Epidermal melanocyte (primary cell): Measurements from ENCODE around the gene TCF7L2.
A peak's percentile ranks its signal among the peaks of the same experiment; 100 is the strongest.

Experiments
- DNase-seq: peaks from one replicate; pipeline ENCODE4 v3.0.0; 2011; ENCODE audit warnings: low spot score; ENCODE audit not compliant: insufficient read length

The TCF7L2 gene

DNA sequence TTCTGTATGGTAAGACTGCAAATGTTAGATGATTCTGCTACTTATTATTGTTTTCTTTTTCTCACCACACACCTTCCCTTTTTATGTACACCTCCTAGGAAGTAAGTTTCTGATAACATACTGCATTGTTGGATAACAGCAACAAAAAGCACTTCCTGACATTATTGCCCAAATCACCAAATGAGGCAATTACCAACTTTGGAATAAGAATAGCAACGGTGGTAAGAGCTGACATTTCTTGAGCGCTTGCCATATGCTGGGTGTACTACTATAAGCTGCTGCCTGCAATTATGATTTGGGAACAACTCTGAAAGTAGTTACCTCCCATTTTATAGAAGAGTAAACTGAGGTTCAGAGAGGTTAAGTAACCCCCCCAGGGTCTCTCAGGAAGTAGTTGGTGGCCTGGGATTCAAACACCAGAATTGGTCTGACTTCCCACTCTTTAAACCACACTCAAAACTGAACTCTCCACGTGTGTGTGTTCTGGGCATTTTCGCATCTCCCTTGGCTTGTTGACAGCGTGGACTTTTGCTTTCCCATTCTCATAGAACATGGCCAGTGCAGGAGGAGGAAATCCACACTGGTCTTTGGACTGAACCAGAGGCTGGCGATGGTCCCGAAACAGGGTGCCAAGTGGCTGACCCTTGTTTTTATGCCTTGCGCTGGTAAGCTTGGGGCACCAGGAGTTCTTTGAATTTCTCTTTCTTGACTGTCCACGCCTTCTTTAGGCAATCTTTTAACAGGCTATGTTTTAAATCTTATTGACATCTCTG lies 71.4 kb downstream of the TCF7L2 start:
- DNase-seq, result no peak

DNA sequence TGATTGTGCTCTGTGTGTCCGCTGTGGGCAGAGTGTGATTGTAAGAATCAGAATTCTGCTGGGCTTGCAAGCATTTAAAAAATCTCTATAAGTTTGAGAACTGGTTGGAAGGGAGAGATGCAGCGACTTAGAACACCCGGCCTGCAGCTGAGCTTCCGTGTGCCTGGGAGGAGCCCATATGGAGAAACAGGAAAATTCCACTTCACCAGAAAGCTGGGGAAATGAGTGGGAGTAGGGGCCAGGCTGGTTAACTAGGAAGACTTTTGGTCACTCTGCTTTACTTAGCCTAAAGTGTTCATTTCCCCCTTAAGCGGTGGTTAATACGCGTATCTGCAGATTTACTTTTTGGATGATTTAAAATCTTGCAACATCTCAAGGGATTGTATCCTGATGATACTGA lies 72.2 kb downstream of the TCF7L2 start:
- no peak for DNase-seq

DNA sequence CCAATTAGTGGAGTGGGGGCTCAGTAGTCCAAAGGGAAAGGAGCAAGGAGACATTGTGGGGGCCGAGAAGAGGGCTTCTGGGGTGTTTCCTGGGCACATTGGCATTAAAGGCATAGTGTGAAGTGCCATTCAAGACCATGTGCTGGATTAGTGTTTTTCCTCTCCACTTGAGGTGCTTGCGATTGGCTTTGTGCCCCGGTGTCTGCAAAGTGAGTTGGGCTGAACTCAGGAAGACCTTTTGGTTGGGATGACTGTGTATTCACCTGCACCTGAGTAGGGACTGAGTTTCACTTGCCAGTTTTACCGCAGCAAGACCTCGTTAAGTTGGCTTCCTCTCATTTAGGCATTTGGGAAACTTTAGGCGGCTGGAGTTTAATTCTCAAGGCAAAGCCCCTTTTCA lies 73.0 kb downstream of the TCF7L2 start:
- DNase-seq, result no peak

DNA sequence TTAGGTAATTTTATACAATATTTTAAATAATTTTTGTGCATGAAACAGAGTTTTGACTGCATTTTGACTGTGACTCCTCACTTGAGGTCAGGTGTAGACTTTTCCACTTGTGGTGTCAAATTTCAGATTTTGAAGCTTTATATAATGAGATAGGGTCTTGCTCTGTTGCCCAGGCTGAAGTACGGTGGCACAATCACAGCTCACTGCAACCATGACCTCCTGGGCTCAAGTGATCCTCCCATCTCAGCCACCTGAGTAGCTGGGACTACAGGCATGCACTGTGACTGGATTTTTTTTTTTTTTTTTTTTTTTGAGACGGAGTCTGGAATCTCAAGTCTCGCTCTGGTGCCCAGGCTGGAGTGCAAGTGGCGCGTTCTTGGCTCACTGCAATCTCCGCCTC lies 74.9 kb downstream of the TCF7L2 start:
- no peak for DNase-seq

DNA sequence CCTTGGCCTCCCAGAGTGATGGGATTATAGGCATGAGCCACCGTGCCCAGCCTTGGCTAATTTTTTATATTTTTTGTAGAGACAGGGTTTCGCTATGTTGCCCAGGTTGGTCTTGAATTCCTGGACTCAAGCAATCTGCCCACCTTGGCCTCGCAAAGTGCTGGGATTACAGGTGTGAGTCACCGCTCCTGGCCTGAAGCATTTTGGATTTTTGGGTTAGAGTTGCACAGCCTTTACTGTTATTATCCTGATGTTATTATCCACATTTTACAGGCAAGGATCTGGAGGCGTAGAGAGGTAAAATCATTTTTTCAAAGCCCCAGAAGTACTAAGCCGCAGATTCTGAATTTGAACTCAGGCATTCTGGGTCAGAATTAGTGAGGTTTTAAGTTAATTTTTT lies 75.4 kb downstream of the TCF7L2 start:
- DNase-seq, result no peak

DNA sequence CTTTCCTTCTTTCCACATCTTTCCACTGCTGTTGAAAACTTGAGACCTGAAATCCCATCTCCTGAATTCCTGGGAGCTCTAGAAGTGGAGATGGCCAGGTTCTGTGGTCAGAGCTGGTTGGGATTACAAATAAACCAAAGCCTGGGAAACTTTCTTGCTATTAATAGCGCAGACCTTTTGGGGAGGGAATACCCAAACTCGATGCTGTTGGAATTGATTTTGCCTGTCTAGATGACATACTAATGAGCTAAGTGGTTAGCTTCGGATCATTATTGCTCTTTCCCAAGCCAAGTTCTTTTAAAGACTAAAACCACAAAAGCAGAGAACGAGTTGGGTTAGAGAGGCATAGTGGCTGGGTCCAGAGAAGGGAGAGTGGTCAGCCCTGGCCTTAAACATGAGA lies 76.6 kb downstream of the TCF7L2 start:
- no peak for DNase-seq

DNA sequence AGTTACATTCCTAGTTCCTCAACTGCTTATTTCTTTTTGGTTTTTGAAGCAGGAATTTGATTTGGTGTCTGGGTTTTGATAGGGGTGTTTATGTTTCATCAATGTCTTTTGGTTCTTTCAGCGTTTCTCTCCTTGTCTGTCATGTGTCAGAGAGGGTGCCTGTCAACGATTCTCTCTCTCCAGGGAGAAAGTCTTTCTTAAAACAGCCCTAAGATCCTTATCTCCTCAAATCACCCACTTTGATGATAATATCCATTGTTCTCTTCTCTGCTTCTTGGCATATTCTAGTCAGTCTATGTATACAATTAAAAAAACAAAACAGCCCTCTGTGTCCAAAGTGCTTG lies 77.2 kb downstream of the TCF7L2 start:
- DNase-seq, result no peak

DNA sequence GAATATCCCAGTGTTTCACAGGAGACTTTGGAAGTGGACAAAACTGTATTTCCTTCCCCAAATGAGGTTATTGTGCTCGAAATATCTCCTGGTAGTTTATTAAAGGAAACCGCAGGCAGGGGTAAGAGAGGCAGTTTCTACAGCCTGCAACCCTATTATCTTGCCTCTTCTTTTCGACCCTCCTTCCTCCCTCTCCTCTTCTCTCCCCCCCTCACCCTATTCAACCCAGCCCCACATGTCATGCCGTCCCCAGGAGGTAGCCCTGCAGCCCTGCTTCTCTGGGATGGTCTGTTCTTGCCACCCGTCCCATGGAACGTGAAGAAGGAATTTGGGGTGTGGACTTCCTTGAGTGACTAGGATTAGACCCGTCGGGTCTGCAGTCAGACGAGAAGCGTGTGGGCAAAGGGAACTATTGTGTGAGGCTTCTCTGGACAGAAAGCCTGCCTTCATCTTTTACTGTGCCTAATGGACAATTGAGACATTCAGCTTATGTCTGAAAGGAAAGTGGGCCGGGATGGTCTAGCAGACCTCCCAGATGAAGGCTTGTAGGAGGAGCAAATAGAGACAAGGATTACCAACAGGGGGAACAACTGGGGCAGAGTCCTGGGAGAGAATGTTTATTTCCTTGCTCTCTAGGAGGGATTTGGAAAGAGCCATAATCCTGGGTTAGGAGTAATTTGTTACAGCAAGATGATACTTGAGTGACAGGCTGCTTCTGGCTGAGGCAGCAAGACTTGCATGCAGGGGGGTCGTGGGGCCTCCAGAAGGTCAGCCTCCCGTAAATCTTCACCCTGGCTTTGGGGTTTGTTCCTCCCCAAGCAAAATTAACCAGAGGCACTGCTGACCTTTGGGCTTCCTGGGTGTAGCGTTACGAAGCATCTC lies 77.8 kb downstream of the TCF7L2 start:
- peak; percentile 90 for DNase-seq

DNA sequence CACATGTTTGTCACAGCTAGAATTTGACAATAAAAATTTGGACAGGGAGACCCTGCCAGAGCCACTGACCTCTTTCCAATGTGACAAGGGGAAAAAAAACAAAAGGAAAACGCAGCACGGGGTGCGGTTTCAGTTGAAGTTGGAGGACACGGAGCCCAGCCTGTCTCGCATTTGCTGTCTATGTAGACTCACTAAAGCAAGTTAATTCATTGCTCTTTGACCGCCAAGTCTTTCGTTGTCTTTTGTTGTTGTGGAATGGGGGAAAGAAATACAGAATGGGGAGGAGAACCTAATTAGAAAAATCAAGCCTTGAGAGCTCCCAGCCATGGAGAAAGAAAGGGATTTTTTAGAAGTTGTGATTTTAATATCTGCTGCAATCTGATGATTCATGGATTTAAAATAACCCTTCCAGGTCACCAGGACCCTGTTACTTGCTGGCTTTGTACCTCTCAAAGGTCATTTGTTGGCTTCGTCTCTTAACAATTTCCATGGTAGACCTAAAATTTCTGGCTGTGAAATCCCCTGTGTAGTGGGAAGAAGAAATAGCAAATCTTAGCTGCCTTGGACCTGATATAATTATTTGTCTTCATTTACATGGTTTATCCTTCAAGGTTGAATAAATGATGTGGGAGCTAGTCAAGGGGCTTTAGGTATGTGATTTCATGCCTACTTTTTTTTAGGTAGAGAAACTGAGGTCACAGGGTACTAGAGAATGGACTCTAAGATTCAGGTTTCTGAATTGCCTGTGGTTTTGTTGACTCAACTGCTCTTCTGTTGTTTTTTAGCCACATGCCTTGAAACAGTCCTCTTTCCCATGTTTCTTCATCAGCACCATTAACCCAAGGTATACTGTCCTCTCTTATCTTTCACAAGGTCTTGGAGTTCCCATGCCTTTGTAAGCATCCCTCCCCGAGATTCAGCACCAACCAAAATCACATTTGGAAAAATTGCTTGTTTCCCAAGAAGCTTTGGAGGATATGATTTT lies 78.7 kb downstream of the TCF7L2 start:
- DNase-seq, result no peak

DNA sequence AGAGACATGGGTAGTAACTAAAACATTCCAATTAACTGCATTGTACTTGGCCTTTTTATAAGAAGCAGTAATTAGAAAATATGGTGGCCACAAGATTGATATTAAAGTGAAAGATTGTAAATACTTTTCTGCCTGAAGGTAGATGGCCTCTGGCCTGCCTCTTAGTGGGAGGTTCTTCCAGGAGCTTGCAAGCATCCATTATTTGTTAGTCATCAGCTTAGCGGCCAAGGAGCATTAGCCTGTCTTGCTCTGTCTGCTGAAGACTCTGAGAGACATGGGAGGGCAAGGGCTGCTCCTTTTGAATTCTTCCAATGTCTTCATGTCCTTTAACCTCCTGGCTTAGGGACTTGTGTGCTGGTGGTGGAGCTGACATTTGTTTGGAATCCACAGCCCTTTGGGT lies 80.4 kb downstream of the TCF7L2 start:
- no peak for DNase-seq

DNA sequence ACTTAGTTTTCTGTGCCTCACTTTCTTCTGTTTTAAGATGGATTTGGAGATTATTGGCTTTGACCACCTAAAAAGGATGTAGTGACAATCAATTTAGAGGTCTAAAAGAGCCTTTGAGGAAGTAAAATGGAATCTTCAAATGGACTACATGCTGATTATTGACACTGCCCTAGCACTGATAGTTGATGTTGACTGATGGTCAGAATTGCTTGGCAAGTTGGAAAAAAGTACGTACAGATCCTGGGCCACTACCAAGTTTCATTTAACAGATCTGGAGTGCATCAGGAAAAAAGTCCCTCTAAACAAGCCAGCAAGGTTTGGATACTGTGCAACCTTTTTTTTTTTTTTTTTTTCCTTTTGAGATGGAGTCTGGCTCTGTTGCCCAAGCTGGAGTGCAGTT lies 81.1 kb downstream of the TCF7L2 start:
- DNase-seq, result no peak

DNA sequence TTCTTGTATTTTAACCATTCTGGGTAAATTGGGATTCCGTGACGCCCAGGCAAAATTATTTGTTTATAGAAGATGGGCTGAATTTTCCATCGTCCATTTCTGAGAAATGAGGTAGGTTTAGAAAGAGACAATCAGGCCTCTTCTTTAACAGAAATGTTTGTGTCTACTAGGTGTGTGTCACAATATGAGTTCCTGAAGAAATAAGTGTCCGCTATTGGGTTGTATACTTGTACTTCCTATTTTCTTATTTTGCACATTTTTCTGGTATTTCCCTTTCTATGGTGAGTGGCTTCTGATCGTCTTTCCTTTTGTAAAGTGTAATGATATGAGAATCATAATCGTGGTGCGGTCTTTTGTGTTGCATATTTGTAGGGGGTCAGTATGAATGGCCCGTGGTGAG lies 83.9 kb downstream of the TCF7L2 start:
- no peak for DNase-seq

DNA sequence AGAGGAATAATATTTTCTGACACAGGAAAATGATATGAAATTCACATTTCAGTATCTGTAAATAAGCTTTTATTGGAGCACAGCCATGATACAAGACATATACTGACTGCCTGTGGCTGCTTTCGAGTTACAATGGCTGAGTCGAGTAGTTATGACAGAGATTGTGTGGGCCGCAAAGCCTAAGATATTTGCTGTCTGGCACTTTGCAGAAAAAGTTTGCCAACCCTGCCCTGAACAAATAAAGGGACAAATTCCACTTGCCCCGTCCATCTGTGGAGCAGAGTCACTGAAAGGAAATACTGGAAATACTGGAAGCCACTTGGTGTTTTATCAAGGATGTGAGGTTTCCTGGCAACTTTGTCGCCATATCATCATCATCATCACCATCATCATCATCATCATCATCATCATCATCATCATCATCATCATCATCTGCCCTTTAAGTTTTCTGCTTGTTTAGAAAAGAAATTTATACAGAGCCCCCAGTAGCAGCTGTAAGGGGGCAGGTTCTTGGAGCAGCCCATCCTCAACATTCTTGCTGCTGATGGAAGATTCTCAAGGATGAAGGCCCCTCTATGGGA lies 85.8 kb downstream of the TCF7L2 start:
- no peak for DNase-seq

DNA sequence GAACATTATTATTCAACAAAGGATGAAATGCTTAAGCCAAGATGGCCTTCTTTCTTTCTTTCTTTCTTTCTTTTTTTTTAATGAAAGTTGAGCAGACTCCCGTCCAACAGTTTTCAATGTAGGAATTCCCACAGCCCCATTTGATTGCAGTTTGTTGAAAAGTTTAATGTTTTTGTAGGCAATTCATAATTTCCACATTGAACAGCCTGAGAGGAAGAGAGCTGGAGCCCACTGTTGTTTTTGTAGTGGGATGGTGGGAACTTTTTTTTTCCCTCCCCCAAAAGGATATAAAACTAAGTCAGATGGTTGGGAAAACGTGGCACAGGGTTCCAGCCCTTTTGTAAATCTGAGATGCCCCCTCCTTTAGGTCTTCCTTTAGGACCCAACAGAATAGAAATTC lies 86.6 kb downstream of the TCF7L2 start:
- DNase-seq, result no peak

DNA sequence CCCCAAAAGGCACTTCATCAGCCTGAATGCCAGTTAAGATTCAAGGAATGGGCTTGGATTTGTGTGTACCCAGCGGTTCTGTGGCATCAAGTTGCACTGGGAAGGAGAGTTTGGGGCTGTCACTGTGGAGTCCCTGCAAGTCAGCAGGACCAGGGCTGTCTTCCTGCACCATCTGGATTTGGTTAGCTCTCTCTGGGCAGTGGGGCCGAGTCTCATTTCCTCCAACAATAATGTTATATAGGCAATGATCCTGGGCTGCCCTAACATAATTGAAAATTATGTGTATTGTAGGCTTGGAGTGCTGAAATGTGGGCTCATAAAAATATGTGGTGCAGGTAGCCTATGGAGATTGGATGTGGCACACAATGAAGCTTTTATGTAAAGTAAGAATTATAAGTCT lies 87.2 kb downstream of the TCF7L2 start:
- no peak for DNase-seq

DNA sequence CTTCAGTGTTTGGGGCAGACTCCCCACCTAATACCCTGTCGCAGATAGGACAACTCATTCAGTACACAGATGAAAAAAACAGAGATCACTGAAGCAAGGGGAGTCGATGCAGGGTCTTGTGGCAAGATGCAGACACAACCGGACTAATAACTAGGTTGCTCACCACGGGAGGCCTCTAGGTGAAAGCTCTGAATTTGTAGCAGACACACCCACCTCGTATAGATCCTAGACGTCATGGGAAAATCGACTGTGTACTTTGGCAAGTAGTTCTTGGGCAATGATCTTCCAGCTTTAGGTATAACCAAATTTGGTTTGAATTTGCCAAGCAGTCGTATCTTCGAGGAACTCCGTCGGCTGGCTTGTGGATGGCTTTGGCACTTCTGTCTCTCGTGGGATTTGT lies 88.1 kb downstream of the TCF7L2 start:
- no peak for DNase-seq

DNA sequence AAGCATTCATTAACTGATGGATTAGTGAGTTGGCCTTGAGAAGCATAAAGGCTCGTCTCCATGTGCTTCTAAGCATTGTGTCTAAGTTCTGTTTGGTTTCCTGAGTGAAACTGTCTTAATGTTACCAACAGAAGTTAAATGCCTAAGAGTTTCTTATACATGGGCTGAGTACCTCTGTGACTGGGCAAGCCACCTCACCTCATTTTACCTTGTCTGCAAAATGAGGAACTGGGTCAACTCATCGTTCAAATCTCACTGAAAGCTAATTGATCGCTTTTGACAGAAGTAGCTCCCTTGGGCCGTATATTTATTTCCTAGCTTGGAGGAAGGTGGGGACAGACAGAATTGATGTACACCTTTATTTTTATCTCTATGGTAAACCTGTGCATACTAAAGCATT lies 88.9 kb downstream of the TCF7L2 start:
- DNase-seq, result no peak

DNA sequence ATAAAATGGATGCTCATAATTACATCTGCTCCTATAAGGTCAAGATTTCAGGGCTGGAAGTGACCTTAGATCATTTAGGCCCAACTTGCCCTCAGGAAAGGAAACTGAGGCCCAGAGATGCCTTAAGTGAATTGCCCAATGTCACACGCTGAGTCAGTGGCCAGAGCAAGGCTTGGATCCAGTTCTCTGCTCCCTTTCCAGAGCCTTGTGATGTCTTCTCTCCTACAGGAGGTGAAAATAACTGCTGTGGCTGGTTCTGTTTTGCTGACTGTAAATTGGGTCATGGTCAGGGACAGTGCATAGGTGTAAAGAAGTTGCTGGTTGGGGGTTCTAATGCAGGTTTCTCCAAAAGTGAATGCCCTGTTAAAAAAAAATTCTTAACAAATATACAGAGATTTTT lies 91.3 kb downstream of the TCF7L2 start:
- DNase-seq, result no peak

DNA sequence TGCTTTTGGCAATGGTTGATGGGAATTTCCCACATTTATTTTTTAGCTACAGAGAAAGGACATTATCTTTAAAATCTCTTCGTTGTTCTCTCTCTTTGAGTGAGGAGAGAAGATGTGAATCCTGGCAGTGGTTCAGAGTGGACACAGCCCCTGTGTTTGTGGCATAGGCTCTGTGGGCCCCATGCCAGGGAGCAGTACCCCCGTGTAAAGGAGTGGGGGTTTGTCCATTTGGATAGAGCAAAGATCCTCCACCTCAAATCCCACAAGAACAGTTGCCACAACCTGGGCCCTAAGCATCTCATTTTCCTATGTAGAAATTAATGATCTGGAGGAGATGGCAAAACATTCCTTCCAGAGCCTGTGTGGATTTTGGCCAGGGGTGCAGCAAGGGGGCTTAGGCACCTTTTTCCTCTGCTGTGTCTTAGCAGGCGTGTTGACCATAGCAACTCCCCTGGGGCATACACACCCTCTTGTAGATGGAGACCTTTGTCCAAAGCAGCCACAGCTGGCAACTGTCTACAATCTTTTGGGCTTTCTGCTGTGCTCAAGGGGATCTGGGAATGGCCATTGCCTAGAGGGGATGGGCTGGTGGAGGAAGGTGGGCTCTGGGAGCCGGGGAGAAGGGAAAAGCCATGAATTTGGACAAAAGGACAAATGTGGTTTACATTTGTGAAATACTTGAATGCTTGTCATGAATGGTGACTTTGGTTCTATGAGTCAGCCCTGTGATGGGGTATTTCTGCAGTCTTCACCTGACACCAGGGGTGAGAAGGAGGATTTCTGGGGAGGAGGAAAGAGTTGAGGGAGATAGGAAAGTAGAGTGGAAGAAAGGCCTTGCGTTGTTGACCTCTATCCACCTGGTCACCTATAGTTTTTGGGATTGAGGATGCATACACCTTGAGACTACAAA lies 92.0 kb downstream of the TCF7L2 start:
- no peak for DNase-seq

DNA sequence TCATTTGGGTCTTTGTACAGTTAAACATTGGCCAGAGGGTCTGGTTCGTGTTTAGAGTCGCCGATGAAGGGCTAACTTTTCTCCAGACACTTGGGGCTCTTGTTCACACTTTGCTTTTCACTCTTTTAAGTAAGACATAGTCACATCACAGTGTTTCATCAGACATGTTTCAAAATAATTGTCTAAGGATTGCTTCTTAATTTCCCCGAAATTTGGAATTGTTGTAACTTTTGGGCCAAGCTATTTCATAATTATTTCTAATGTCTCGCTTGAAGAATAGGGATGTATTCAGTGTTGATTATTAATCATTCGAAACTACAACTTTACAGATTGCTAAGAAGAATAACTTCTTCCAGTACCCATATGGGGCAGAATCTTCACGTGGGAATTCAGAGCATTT lies 92.8 kb downstream of the TCF7L2 start:
- no peak for DNase-seq
